ENCODE results near the gene SNRK. TPM values are rescaled to one million over a fixed set of nuclear protein-coding genes. Genes with fewer than 3 reads are reported as not detected.

SNRK gene
- total RNA-seq, 2 donors from 2014 or later: 22.7 to 31.2 TPM

- H3K4me3 ChIP-seq: no peak overlapping the region
- no peaks in the 10 kb centered on the region for H3K27me3 ChIP-seq
- peak overlapping the region in 1 of 2 donors; percentile 8 for H3K27ac ChIP-seq
- no peaks in the 10 kb centered on the region for H3K9me3 ChIP-seq
- no peaks in the 10 kb centered on the region for H3K36me3 ChIP-seq
- DNase-seq (ENCODE audit: low spot score): no peak
- peaks cover 0 to 28% of the 10 kb centered on the region in 2 donors for H3K4me1 ChIP-seq
- no peak for TF ChIP-seq CTCF (IDR thresholded peaks at IDR 0.05)
These were observed 77.4 kb downstream of the SNRK start for GRCh38 chr3:43363621-43364266.

- H3K27ac ChIP-seq: no peak overlapping the region
- H3K4me1 ChIP-seq: peaks cover 0 to 28% of the 10 kb centered on the region in 2 donors
- DNase-seq (ENCODE audit: low spot score): no peak
- H3K9me3 ChIP-seq: no peaks in the 10 kb centered on the region
- no peak overlapping the region for H3K4me3 ChIP-seq
- TF ChIP-seq CTCF (IDR thresholded peaks at IDR 0.05): no peak
- H3K36me3 ChIP-seq: no peaks in the 10 kb centered on the region
- H3K27me3 ChIP-seq: no peaks in the 10 kb centered on the region
These were observed 78.2 kb downstream of the SNRK start for GRCh38 chr3:43364494-43364893.

- Histone ChIP-seq H3K36me3 (no peaks in the 10 kb centered on the region), H3K9me3 (no peaks in the 10 kb centered on the region), H3K4me3 (no peak overlapping the region), H3K4me1 (peaks cover 0 to 28% of the 10 kb centered on the region in 2 donors), H3K27me3 (no peaks in the 10 kb centered on the region), H3K27ac (no peak overlapping the region)
- no peak for DNase-seq (ENCODE audit: low spot score)
- no peak for TF ChIP-seq CTCF (IDR thresholded peaks at IDR 0.05)
These were observed 78.6 kb downstream of the SNRK start for GRCh38 chr3:43364926-43365325.

- H3K9me3 ChIP-seq: no peaks in the 10 kb centered on the region
- no peak for DNase-seq (ENCODE audit: low spot score)
- H3K4me1 ChIP-seq: peaks cover 0 to 28% of the 10 kb centered on the region in 2 donors
- H3K27me3 ChIP-seq: no peaks in the 10 kb centered on the region
- no peak overlapping the region for H3K4me3 ChIP-seq
- no peak for TF ChIP-seq CTCF (IDR thresholded peaks at IDR 0.05)
- H3K27ac ChIP-seq: no peak overlapping the region
- no peaks in the 10 kb centered on the region for H3K36me3 ChIP-seq
These were observed 79.4 kb downstream of the SNRK start for GRCh38 chr3:43365601-43366305.

- Histone ChIP-seq H3K36me3 (no peaks in the 10 kb centered on the region), H3K4me1 (peaks cover 0 to 28% of the 10 kb centered on the region in 2 donors), H3K9me3 (no peaks in the 10 kb centered on the region), H3K27me3 (no peaks in the 10 kb centered on the region), H3K27ac (peak overlapping the region; percentile 7 to 13), H3K4me3 (no peak overlapping the region)
- DNase-seq (ENCODE audit: low spot score): no peak
- no peak for TF ChIP-seq CTCF (IDR thresholded peaks at IDR 0.05)
These were observed 80.1 kb downstream of the SNRK start for GRCh38 chr3:43366481-43366880.
